Tibial nerve (tissue), 4 donors: ENCODE results near the gene ATP1B1. TPM values are rescaled to one million over a fixed set of nuclear protein-coding genes. Genes with fewer than 3 reads are reported as not detected.

ENCODE experiments used
- DNase-seq, 2 donors: peaks; one replicate each; pipeline ENCODE4 v3.0.0-alpha.2; 2019; ENCODE audit warnings: low spot score in 2 of 2
- H3K27ac ChIP-seq, 4 donors: fragments of 200-600 bp; sonication (generic) in 3 of 4; one replicate each; pipeline ENCODE4 v1.5.1; 2017 to 2019; ENCODE audit warnings: mild to moderate bottlenecking in 1 of 4
- H3K27me3 ChIP-seq, 2 donors: fragments of 200-600 bp; sonication (generic) in 1 of 2; one replicate each; pipeline versions ENCODE4 v1.5.1 to v1.6.0; 2017 to 2019
- H3K36me3 ChIP-seq, 3 donors: fragments of 200-600 bp; sonication (generic); one replicate each; pipeline ENCODE4 v1.5.1; 2018 to 2019
- H3K4me1 ChIP-seq, 4 donors: fragments of 200-600 bp; sonication (generic) in 3 of 4; one replicate each; pipeline ENCODE4 v1.5.1; 2017 to 2019
- H3K4me3 ChIP-seq, 4 donors: fragments of 200-600 bp; sonication (generic) in 3 of 4; one replicate each; pipeline ENCODE4 v1.5.1; 2017 to 2019; ENCODE audit warnings: mild to moderate bottlenecking in 1 of 4, moderate library complexity in 1 of 4
- H3K9me3 ChIP-seq, 4 donors: fragments of 200-600 bp; sonication (generic) in 3 of 4; one replicate each; pipeline ENCODE4 v1.5.1; 2017 to 2019
- EP300 ChIP-seq, 2 donors: sonication (generic); formaldehyde crosslinking; IDR thresholded peaks; one replicate each; pipeline ENCODE4 v1.6.1; 2017; ENCODE audit warnings: antibody characterized with exemption in 2 of 2, mild to moderate bottlenecking in 1 of 2
- POLR2A ChIP-seq, 2 donors: fragments of 450-650 bp; IDR thresholded peaks; one replicate each; pipeline ENCODE4 v1.6.1; 2017; ENCODE audit warnings: antibody characterized with exemption in 2 of 2, mild to moderate bottlenecking in 2 of 2, moderate library complexity in 2 of 2
- WGBS, 2 donors: methylation state at CpG; one replicate each; pipeline ENCODE4 v1.1.5; 2018; 5-methylcytosine and 5-hydroxymethylcytosine counted together
- total RNA-seq, 4 donors: library from RNA; depleted of rRNA; stranded (reverse); fragments of >200 nt; gene quantifications; one replicate each; pipeline ENCODE4 v1.1.0, GENCODE V29; 2016
- TF ChIP-seq, protein P1 (sequence below), 5 experiments: fragments of 200-600 bp in 3 of 5; fragments of 450-650 bp in 2 of 5; sonication (generic) in 3 of 5; IDR thresholded peaks; one replicate each; pipeline ENCODE4 v1.5.1; 2016 to 2019; ENCODE audit warnings: antibody characterized with exemption in 5 of 5, mild to moderate bottlenecking in 3 of 5, moderate library complexity in 2 of 5

ATP1B1 gene
- total RNA-seq, 4 donors from 2014 or later: 6.0 to 21.9 (median 12.2) TPM

DNA sequence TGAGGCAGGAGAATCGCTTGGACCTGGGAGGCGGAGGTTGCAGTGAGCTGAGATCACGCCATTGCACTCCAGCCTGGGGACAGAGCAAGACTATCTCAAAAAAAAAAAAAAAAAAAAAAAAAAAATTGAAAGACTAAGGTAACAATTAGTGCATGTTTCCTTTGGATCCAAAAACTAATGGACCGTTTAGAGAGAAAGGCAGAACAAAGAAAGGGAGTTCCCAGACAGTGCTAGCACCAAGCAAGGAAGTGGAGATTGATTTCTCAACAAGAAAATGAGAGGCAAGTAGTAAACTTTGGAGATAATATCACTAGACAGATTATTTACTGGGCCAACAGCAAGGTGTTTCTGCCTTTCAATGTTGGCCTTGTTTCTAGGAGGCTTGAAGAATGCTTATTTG is 24.2 kb downstream of the ATP1B1 start:
- Histone ChIP-seq H3K27ac (no peak overlapping the region), H3K4me1 (no peaks in the 10 kb centered on the region), H3K27me3 (no peaks in the 10 kb centered on the region), H3K9me3 (no peaks in the 10 kb centered on the region), H3K36me3 (peaks cover 0 to 10% (median 0%) of the 10 kb centered on the region in 3 donors), H3K4me3 (no peak overlapping the region)
- 94% methylated on average over 4 of the region's 4 CpGs for WGBS, 2 donors
- TF ChIP-seq EP300 (IDR thresholded peaks at IDR 0.05) (no peak), POLR2A (IDR thresholded peaks at IDR 0.05) (no peak)
- TF ChIP-seq, protein P1, sequence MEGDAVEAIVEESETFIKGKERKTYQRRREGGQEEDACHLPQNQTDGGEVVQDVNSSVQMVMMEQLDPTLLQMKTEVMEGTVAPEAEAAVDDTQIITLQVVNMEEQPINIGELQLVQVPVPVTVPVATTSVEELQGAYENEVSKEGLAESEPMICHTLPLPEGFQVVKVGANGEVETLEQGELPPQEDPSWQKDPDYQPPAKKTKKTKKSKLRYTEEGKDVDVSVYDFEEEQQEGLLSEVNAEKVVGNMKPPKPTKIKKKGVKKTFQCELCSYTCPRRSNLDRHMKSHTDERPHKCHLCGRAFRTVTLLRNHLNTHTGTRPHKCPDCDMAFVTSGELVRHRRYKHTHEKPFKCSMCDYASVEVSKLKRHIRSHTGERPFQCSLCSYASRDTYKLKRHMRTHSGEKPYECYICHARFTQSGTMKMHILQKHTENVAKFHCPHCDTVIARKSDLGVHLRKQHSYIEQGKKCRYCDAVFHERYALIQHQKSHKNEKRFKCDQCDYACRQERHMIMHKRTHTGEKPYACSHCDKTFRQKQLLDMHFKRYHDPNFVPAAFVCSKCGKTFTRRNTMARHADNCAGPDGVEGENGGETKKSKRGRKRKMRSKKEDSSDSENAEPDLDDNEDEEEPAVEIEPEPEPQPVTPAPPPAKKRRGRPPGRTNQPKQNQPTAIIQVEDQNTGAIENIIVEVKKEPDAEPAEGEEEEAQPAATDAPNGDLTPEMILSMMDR (IDR thresholded peaks at IDR 0.05): no peak
- DNase-seq: no peak

DNA sequence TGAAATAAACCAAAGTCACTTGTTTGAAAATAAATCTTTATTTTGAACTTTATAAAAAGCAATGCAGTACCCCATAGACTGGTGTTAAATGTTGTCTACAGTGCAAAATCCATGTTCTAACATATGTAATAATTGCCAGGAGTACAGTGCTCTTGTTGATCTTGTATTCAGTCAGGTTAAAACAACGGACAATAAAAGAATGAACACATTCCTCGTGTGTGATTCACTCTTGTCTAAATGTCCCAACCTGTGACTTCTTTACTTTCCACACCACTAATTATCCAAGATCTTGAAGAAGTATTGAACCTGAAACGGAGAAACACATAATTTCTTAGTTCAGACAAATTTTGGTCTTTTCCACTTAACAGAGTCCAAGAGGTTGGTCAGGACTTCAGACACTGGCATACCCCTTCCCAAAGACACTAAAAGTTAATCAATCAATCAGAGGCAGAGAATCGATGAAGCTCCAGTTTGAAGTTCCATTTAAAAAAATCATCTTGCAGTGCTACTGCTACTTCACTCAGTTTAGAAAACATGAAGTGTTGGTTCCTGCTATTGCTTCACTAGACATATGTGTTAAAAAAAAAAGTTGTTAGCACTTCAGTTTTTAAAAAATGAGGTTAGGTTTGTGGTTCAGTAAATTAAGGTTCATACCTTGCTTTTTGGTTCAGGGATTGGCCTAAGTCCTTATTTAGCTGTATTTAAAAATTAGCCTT is 26.2 kb downstream of the ATP1B1 start:
- no peaks in the 10 kb centered on the region for H3K4me1 ChIP-seq
- H3K27ac ChIP-seq: no peak overlapping the region
- no peaks in the 10 kb centered on the region for H3K27me3 ChIP-seq
- DNase-seq: no peak
- H3K36me3 ChIP-seq: peaks cover 0 to 8% (median 0%) of the 10 kb centered on the region in 3 donors
- TF ChIP-seq POLR2A (IDR thresholded peaks at IDR 0.05): no peak
- TF ChIP-seq EP300 (IDR thresholded peaks at IDR 0.05): no peak
- TF ChIP-seq, protein P1 (IDR thresholded peaks at IDR 0.05): no peak
- H3K4me3 ChIP-seq: no peak overlapping the region
- WGBS, 2 donors: 86 to 88% methylated on average over 4 of the region's 4 CpGs
- H3K9me3 ChIP-seq: no peaks in the 10 kb centered on the region

DNA sequence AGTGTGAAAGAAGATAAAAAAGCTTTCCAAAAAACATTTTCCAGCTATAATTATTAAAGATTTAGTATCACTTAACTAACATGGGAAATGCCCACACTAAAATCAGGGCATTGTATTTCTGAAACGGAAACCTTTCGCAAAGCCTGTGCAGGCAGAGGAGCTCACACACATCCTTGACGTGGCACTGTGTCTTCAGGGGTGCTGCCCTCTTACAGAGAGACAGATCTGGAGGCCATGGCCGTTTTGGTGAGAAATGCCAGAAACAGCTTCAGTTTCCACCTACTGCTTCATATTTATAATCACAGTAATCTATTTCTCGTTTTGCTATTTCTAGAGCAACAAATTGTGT is 26.7 kb downstream of the ATP1B1 start:
- no peak for DNase-seq
- Histone ChIP-seq H3K4me1 (no peaks in the 10 kb centered on the region), H3K27me3 (no peaks in the 10 kb centered on the region), H3K27ac (no peak overlapping the region), H3K36me3 (peaks cover 0 to 8% (median 0%) of the 10 kb centered on the region in 3 donors), H3K9me3 (no peaks in the 10 kb centered on the region), H3K4me3 (no peak overlapping the region)
- WGBS, 2 donors: 77 to 79% methylated on average over 5 of the region's 5 CpGs
- TF ChIP-seq EP300 (IDR thresholded peaks at IDR 0.05): no peak
- TF ChIP-seq, protein P1 (IDR thresholded peaks at IDR 0.05): no peak
- no peak for TF ChIP-seq POLR2A (IDR thresholded peaks at IDR 0.05)

DNA sequence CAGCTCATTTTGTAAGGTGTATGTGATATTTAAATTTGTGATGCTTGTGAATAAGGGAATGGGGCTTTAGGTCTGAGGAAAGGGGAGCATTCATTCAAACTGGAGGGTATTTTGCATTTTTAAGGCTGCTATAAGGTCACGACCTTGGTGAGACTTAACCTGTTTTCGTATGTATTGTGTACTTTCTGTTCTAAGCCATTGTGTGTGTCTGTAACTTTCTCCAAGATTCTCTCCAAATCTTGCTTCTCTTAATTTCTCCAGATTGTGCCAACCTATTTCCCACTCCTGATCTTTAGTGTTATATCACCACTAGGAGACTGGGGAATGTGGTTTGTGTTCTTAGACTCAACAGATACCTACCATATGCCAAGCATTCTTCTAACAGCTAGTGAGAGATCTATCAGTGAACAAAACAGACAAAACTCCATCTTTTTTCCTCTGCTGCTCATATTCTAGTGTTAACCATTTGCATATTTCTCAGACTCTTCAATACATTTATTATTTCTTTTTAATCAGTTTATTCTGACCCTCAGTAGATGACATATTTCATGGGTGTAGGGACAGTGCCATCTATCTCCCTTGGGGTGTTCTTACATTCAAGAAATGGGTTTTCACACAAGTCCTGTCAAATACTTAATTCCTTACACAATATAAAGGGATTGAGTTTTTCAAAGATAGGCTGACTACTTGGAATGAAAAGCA is 27.5 kb downstream of the ATP1B1 start:
- no peak for DNase-seq
- Histone ChIP-seq H3K27me3 (no peaks in the 10 kb centered on the region), H3K4me1 (no peaks in the 10 kb centered on the region), H3K4me3 (no peak overlapping the region), H3K9me3 (no peaks in the 10 kb centered on the region), H3K36me3 (peaks cover 0 to 8% (median 0%) of the 10 kb centered on the region in 3 donors), H3K27ac (no peak overlapping the region)
- TF ChIP-seq POLR2A (IDR thresholded peaks at IDR 0.05) (no peak), EP300 (IDR thresholded peaks at IDR 0.05) (no peak)
- TF ChIP-seq, protein P1 (IDR thresholded peaks at IDR 0.05): peak in 3 of 5 experiments; percentile 18 to 31 (median 22)
- WGBS, 2 donors: 79 to 84% methylated on average over 2 of the region's 2 CpGs

DNA sequence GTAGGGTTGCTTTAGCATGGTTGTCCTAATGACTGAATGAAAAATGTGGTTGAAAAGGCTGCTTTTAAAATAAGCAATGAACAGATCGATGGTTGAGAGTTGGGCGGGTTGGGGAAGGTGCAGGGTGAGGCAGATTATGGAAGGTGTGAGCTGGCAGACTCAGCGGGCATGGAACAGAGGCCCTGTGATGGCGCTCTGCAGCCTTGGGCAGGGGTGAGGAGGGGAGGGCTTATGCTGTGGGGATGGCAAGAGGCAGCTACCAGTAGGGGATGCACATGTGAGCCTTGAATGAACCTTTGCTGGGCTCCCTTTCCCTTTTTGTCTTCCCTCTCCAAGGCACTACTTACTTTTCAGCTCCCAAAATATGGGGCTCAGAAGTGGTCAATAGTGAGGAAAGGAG is 30.9 kb downstream of the ATP1B1 start:
- no peak overlapping the region for H3K27ac ChIP-seq
- H3K36me3 ChIP-seq: peaks cover 0 to 8% (median 0%) of the 10 kb centered on the region in 3 donors
- DNase-seq: no peak
- TF ChIP-seq, protein P1 (IDR thresholded peaks at IDR 0.05): no peak
- no peak for TF ChIP-seq POLR2A (IDR thresholded peaks at IDR 0.05)
- TF ChIP-seq EP300 (IDR thresholded peaks at IDR 0.05): no peak
- 90 to 91% methylated on average over 4 of the region's 4 CpGs for WGBS, 2 donors
- H3K9me3 ChIP-seq: no peaks in the 10 kb centered on the region
- no peaks in the 10 kb centered on the region for H3K4me1 ChIP-seq
- no peaks in the 10 kb centered on the region for H3K27me3 ChIP-seq
- H3K4me3 ChIP-seq: no peak overlapping the region
